Measurements from ENCODE around the gene ILDR2.

ILDR2 gene

DNA sequence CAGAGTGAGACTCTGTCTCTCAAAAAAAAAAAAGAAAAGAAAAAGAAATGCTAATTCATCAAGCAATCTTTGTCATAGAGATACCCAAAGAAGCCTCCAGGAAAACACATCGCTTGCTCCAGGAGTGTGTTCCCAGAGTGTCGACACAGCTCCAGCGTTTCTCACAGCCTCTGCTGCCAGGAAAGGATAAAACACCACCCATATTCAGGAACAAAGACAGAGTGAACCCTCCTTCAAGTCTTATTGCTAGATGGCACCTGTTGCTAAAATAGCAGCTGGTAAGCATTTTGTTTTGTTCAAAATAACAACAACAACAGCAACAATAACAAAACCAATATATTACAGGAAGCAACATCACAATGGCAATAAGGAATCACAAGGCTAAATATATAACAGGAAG, 3.1 kb downstream of the ILDR2 start:
- H3K4me3 ChIP-seq (ENCODE audit: low read length): no peak overlapping the region
- TF ChIP-seq, protein P1, sequence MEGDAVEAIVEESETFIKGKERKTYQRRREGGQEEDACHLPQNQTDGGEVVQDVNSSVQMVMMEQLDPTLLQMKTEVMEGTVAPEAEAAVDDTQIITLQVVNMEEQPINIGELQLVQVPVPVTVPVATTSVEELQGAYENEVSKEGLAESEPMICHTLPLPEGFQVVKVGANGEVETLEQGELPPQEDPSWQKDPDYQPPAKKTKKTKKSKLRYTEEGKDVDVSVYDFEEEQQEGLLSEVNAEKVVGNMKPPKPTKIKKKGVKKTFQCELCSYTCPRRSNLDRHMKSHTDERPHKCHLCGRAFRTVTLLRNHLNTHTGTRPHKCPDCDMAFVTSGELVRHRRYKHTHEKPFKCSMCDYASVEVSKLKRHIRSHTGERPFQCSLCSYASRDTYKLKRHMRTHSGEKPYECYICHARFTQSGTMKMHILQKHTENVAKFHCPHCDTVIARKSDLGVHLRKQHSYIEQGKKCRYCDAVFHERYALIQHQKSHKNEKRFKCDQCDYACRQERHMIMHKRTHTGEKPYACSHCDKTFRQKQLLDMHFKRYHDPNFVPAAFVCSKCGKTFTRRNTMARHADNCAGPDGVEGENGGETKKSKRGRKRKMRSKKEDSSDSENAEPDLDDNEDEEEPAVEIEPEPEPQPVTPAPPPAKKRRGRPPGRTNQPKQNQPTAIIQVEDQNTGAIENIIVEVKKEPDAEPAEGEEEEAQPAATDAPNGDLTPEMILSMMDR (IDR thresholded peaks at IDR 0.05; ENCODE audit: insufficient read depth, low read depth, low read length, missing control alignments): no peak
- no peak for DNase-seq (ENCODE audit: low read depth)

DNA sequence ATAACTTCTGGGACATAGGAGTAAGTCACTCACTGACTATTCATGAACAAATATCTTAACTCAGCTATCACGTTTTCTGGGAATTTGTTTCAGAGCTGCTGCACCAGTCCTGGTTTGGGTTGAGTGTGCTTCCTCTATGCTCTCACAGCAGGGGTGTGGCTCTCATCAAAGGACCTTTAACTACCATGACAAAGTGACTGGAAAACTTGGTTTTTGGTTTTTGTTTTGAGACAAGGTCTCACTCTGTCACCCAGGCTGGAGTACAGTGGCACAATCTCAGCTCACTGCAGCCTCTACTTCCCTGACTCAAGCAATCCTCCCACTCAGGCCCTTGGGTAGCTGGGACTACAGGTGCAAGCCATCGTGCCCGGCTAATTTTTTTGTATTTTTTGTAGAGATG, 4.1 kb downstream of the ILDR2 start:
- TF ChIP-seq, protein P1 (IDR thresholded peaks at IDR 0.05; ENCODE audit: insufficient read depth, low read depth, low read length, missing control alignments): no peak
- no peak for DNase-seq (ENCODE audit: low read depth)
- H3K4me3 ChIP-seq (ENCODE audit: low read length): no peak overlapping the region

- no peak for DNase-seq (ENCODE audit: low read depth)
- H3K4me3 ChIP-seq (ENCODE audit: low read length): no peak overlapping the region
- TF ChIP-seq, protein P1 (IDR thresholded peaks at IDR 0.05; ENCODE audit: insufficient read depth, low read depth, low read length, missing control alignments): no peak
Observed at GRCh38 chr1:166969074-166969677, 6.2 kb downstream of the ILDR2 start.

GRCh38 chr1:166960858-166961474, 14.4 kb downstream of the ILDR2 start:
- TF ChIP-seq, protein P1 (IDR thresholded peaks at IDR 0.05; ENCODE audit: insufficient read depth, low read depth, low read length, missing control alignments): no peak
- no peak for DNase-seq (ENCODE audit: low read depth)
- no peak overlapping the region for H3K4me3 ChIP-seq (ENCODE audit: low read length)

- no peak for DNase-seq (ENCODE audit: low read depth)
- TF ChIP-seq, protein P1 (IDR thresholded peaks at IDR 0.05; ENCODE audit: insufficient read depth, low read depth, low read length, missing control alignments): no peak
- no peak overlapping the region for H3K4me3 ChIP-seq (ENCODE audit: low read length)
Observed at GRCh38 chr1:166956872-166957271, 18.5 kb downstream of the ILDR2 start.

GRCh38 chr1:166956057-166956850, 19.1 kb downstream of the ILDR2 start:
- H3K4me3 ChIP-seq (ENCODE audit: low read length): no peak overlapping the region
- no peak for DNase-seq (ENCODE audit: low read depth)
- TF ChIP-seq, protein P1 (IDR thresholded peaks at IDR 0.05; ENCODE audit: insufficient read depth, low read depth, low read length, missing control alignments): no peak

Data from epithelial cell of esophagus (primary cell).